GM19463 (cell line): ENCODE results near the gene ASCC3.

ENCODE experiments used
- ATAC-seq: cut with Tn5 transposase; IDR thresholded peaks from one replicate; pipeline ENCODE4 v1.9.1; 2021; ENCODE audit warnings: mild to moderate bottlenecking, moderate library complexity; ENCODE audit not compliant: unreplicated experiment

The ASCC3 gene

GRCh38 chr6:100469101-100469859 lies 411.8 kb downstream of the ASCC3 start:
- ATAC-seq = no peak

- no peak for ATAC-seq
Observed at GRCh38 chr6:100468016-100468622, 413.0 kb downstream of the ASCC3 start.

GRCh38 chr6:100467129-100468015 lies 413.8 kb downstream of the ASCC3 start:
- no peak for ATAC-seq

- ATAC-seq = no peak
Observed at GRCh38 chr6:100466410-100467128, 414.6 kb downstream of the ASCC3 start.

GRCh38 chr6:100465701-100466409 lies 415.3 kb downstream of the ASCC3 start:
- ATAC-seq = no peak

GRCh38 chr6:100464903-100465700 lies 416.0 kb downstream of the ASCC3 start, which contains the start of gene SIM1:
Gene SIM1, minus strand, starts transcription at chr6:100464921. Its CDS starts 1,453 bp downstream, at chr6:100463468.
- ATAC-seq = peak; percentile 92

GRCh38 chr6:100464162-100464851 lies 416.8 kb downstream of the ASCC3 start:
- ATAC-seq = no peak

- no peak for ATAC-seq
Observed at GRCh38 chr6:100463630-100464161, 417.4 kb downstream of the ASCC3 start.

GRCh38 chr6:100462706-100463629 lies 418.2 kb downstream of the ASCC3 start:
- ATAC-seq = no peak

- ATAC-seq = no peak
Observed at GRCh38 chr6:100461917-100462705, 419.0 kb downstream of the ASCC3 start.

GRCh38 chr6:100461278-100461916 lies 419.7 kb downstream of the ASCC3 start:
- no peak for ATAC-seq

- no peak for ATAC-seq
Observed at GRCh38 chr6:100460650-100461204, 420.4 kb downstream of the ASCC3 start.

GRCh38 chr6:100459592-100460184 lies 421.4 kb downstream of the ASCC3 start:
- no peak for ATAC-seq

- ATAC-seq = no peak
Observed at GRCh38 chr6:100458841-100459591, 422.1 kb downstream of the ASCC3 start.
